ENCODE data around the gene GGT6. TPM values are rescaled to one million over a fixed set of nuclear protein-coding genes. Genes with fewer than 3 reads are reported as not detected.

The GGT6 gene
- total and polyA plus RNA-seq, 2 of the 13 experiments (the other 11 are each of a cell fraction or from before 2014, with no cell fraction given): 0.16 to 0.80 TPM

GRCh38 chr17:4554997-4555799 lies 5.2 kb downstream of the GGT6 start, which contains the start of gene MYBBP1A:
TSS of gene MYBBP1A (minus strand) at chr17:4555384. CDS start at chr17:4555324, 60 bp downstream.
- CTCF ChIA-PET (ENCODE audit: low intra/inter-chr PET ratio, low total read pairs): no interaction called here
- ATAC-seq: peak; percentile 91
- Histone ChIP-seq H3K27ac (ENCODE audit: extremely low read length, insufficient read depth, low read length) (peak within 1 kb of the TSS; percentile 69), H3K79me2 (ENCODE audit: insufficient read depth, low read length) (peaks cover 16% of the 10 kb centered on the region), H2AFZ (ENCODE audit: low read length) (peak within 1 kb of the TSS; percentile 80), H3K4me3 (replicated peaks in 1 of 3; ENCODE audit: insufficient read depth in 1 of 3, low read depth in 2 of 3, low read length in 3 of 3) (peak within 1 kb of the TSS; percentile 56 to 95 (median 87)), H3K4me1 (ENCODE audit: insufficient read depth, low read length) (peaks cover 43% of the 10 kb centered on the region), H3K4me2 (ENCODE audit: low read depth, low read length) (peak within 1 kb of the TSS; percentile 99), H4K20me1 (ENCODE audit: insufficient read depth, low read length) (no peaks in the 10 kb centered on the region), H3K9me3 (ENCODE audit: low read length) (no peaks in the 10 kb centered on the region), H3K9ac (ENCODE audit: insufficient read depth, low read depth, low read length) (peak within 1 kb of the TSS; percentile 78), H3K27me3 (ENCODE audit: control insufficient read depth in 1 of 2, insufficient read depth in 2 of 2, low read length in 2 of 2) (no peaks in the 10 kb centered on the region), H3K36me3 (replicated peaks in 1 of 2; ENCODE audit: control insufficient read depth in 1 of 2, insufficient read depth in 2 of 2, low read length in 2 of 2) (peaks cover 17 to 33% of the 10 kb centered on the region in 2 experiments; a peak in 4 of 5 replicates)
- intact Hi-C loops (cut with micrococcal nuclease; ENCODE audit: unreplicated experiment) (no loop called here), in situ Hi-C loops (cut with HindIII; ENCODE audit: extremely low pct_ligation_motif_present, low pct_unique_long_range_greater_than_20kb) (loop anchor here (10.0 kb wide), 1 partner anchor 340 kb away; the partner anchor contains the start of gene C17orf107)
- DNase-seq (ENCODE audit: low spot score): peak; percentile 92
- 0% methylated on average over 40 of the region's 69 CpGs for WGBS (ENCODE audit: low lambda C conversion rate)
- BruUV-seq (replicated peaks): TSS peak; percentile 47
- peak; percentile 73 for FAIRE-seq
- POLR2A ChIA-PET: interaction anchor here (0.5 to 3.2 kb wide), 11 partner anchors 11 to 361 kb away, joined by 3 to 21 read pairs (median 5); partner anchors contain the start of genes SMTNL2 and SPNS2
- no peak for TF ChIP-seq EHMT2 (IDR thresholded peaks at IDR 0.05; ENCODE audit: borderline replicate concordance, low read depth, low read length)
- TF ChIP-seq ZNF317 (CRISPR knock-in tag; IDR thresholded peaks at IDR 0.05): peak; percentile 89
- TF ChIP-seq ZNF878 (CRISPR knock-in tag; IDR thresholded peaks at IDR 0.05): peak; percentile 68; the same call in 1 of the 2 replicates
- TF ChIP-seq, protein P1, sequence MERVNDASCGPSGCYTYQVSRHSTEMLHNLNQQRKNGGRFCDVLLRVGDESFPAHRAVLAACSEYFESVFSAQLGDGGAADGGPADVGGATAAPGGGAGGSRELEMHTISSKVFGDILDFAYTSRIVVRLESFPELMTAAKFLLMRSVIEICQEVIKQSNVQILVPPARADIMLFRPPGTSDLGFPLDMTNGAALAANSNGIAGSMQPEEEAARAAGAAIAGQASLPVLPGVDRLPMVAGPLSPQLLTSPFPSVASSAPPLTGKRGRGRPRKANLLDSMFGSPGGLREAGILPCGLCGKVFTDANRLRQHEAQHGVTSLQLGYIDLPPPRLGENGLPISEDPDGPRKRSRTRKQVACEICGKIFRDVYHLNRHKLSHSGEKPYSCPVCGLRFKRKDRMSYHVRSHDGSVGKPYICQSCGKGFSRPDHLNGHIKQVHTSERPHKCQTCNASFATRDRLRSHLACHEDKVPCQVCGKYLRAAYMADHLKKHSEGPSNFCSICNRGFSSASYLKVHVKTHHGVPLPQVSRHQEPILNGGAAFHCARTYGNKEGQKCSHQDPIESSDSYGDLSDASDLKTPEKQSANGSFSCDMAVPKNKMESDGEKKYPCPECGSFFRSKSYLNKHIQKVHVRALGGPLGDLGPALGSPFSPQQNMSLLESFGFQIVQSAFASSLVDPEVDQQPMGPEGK (CRISPR knock-in tag; IDR thresholded peaks at IDR 0.05): 0 out of 2 replicates have a peak, but pooled peaks have one; percentile 54
- TF ChIP-seq GLI4 (CRISPR knock-in tag; IDR thresholded peaks at IDR 0.05; ENCODE audit: borderline replicate concordance): no peak
- no peak for TF ChIP-seq ATF7 (IDR thresholded peaks at IDR 0.05)
- TF ChIP-seq ATF7 (CRISPR knock-in tag; IDR thresholded peaks at IDR 0.05): 0 out of 2 replicates have a peak, but pooled peaks have one; percentile 65
- TF ChIP-seq ZNF101 (CRISPR knock-in tag; IDR thresholded peaks at IDR 0.05; ENCODE audit: borderline replicate concordance, low read depth): peak; percentile 91
- TF ChIP-seq BCL6 (CRISPR knock-in tag; IDR thresholded peaks at IDR 0.05): no peak
- TF ChIP-seq ZNF883 (CRISPR knock-in tag; IDR thresholded peaks at IDR 0.05; ENCODE audit: not compliant biosample characterization): peak; percentile 67
- TF ChIP-seq, protein P2, sequence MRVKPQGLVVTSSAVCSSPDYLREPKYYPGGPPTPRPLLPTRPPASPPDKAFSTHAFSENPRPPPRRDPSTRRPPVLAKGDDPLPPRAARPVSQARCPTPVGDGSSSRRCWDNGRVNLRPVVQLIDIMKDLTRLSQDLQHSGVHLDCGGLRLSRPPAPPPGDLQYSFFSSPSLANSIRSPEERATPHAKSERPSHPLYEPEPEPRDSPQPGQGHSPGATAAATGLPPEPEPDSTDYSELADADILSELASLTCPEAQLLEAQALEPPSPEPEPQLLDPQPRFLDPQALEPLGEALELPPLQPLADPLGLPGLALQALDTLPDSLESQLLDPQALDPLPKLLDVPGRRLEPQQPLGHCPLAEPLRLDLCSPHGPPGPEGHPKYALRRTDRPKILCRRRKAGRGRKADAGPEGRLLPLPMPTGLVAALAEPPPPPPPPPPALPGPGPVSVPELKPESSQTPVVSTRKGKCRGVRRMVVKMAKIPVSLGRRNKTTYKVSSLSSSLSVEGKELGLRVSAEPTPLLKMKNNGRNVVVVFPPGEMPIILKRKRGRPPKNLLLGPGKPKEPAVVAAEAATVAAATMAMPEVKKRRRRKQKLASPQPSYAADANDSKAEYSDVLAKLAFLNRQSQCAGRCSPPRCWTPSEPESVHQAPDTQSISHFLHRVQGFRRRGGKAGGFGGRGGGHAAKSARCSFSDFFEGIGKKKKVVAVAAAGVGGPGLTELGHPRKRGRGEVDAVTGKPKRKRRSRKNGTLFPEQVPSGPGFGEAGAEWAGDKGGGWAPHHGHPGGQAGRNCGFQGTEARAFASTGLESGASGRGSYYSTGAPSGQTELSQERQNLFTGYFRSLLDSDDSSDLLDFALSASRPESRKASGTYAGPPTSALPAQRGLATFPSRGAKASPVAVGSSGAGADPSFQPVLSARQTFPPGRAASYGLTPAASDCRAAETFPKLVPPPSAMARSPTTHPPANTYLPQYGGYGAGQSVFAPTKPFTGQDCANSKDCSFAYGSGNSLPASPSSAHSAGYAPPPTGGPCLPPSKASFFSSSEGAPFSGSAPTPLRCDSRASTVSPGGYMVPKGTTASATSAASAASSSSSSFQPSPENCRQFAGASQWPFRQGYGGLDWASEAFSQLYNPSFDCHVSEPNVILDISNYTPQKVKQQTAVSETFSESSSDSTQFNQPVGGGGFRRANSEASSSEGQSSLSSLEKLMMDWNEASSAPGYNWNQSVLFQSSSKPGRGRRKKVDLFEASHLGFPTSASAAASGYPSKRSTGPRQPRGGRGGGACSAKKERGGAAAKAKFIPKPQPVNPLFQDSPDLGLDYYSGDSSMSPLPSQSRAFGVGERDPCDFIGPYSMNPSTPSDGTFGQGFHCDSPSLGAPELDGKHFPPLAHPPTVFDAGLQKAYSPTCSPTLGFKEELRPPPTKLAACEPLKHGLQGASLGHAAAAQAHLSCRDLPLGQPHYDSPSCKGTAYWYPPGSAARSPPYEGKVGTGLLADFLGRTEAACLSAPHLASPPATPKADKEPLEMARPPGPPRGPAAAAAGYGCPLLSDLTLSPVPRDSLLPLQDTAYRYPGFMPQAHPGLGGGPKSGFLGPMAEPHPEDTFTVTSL (CRISPR knock-in tag; IDR thresholded peaks at IDR 0.05; ENCODE audit: borderline replicate concordance): peak; percentile 14
- TF ChIP-seq ZSCAN21 (CRISPR knock-in tag; IDR thresholded peaks at IDR 0.05; ENCODE audit: borderline replicate concordance): peak; percentile 91
- TF ChIP-seq ZNF234 (CRISPR knock-in tag; conservative IDR thresholded peaks at IDR 0.05): peak; percentile 75; the same call in 1 of the 2 replicates
- TF ChIP-seq PHF21A (CRISPR knock-in tag; IDR thresholded peaks at IDR 0.05): peak; percentile 68
- no peak; the same call in 1 of the 2 replicates for TF ChIP-seq MEF2D (CRISPR knock-in tag; IDR thresholded peaks at IDR 0.05)
- TF ChIP-seq ZNF292 (CRISPR knock-in tag; IDR thresholded peaks at IDR 0.05; ENCODE audit: borderline replicate concordance, low read depth): 0 out of 2 replicates have a peak, but pooled peaks have one; percentile 51
